Endodermal cell (in vitro differentiated cells): ENCODE results near the gene PDE4D. TPM values are rescaled to one million over a fixed set of nuclear protein-coding genes. Genes with fewer than 3 reads are reported as not detected.

Source experiments
- DNase-seq: peaks from one replicate; pipeline ENCODE4 v3.0.0-alpha.2; 2017
- H3K27ac ChIP-seq: 2 replicates; pipeline ENCODE4 v1.5.1; 2013; ENCODE audit warnings: mild to moderate bottlenecking, low read depth, low read length, moderate library complexity
- H3K27me3 ChIP-seq: 2 replicates; pipeline ENCODE4 v1.6.1; 2013; ENCODE audit warnings: mild to moderate bottlenecking, low read length, moderate library complexity; ENCODE audit not compliant: insufficient read depth, control insufficient read depth, poor library complexity, severe bottlenecking
- H3K36me3 ChIP-seq: 2 replicates; pipeline ENCODE4 v1.7.0; 2013; ENCODE audit warnings: mild to moderate bottlenecking, low read length, moderate library complexity; ENCODE audit not compliant: control insufficient read depth, insufficient read depth
- H3K4me1 ChIP-seq: one replicate; pipeline ENCODE4 v1.7.0; 2013; ENCODE audit warnings: low read length; ENCODE audit not compliant: control insufficient read depth, insufficient read depth
- H3K4me3 ChIP-seq: 2 replicates; pipeline ENCODE4 v1.5.1; 2013; ENCODE audit warnings: mild to moderate bottlenecking, low read length, moderate library complexity
- H3K9ac ChIP-seq: 2 replicates; pipeline ENCODE4 v1.6.1; 2013; ENCODE audit warnings: mild to moderate bottlenecking, low read length, moderate library complexity; ENCODE audit not compliant: poor library complexity, severe bottlenecking; ENCODE audit errors: extremely low read depth
- H3K9me3 ChIP-seq: 2 replicates; pipeline ENCODE4 v1.6.1; 2013; ENCODE audit warnings: mild to moderate bottlenecking, low read length, moderate library complexity; ENCODE audit not compliant: control insufficient read depth
- H3K27ac Mint-ChIP-seq: 2 replicates; pipeline ENCODE4 v1.8.0; 2020; ENCODE audit warnings: mixed read lengths
- H3K27me3 Mint-ChIP-seq: 2 replicates; pipeline ENCODE4 v1.8.0; 2021; ENCODE audit warnings: mild to moderate bottlenecking, mixed read lengths; ENCODE audit not compliant: insufficient read depth
- H3K36me3 Mint-ChIP-seq: 2 replicates; pipeline ENCODE4 v1.8.0; 2020; ENCODE audit warnings: low read depth, mixed read lengths
- H3K4me1 Mint-ChIP-seq: 2 replicates; pipeline ENCODE4 v1.8.0; 2020; ENCODE audit warnings: mixed read lengths
- H3K4me3 Mint-ChIP-seq: 2 replicates; pipeline ENCODE4 v1.8.0; 2020; ENCODE audit warnings: mild to moderate bottlenecking, moderate library complexity, mixed read lengths
- H3K9me3 Mint-ChIP-seq: 2 replicates; pipeline ENCODE4 v1.8.0; 2020; ENCODE audit warnings: mild to moderate bottlenecking, mixed read lengths
- CTCF ChIP-seq: fragments of 200-600 bp; sonication (generic); conservative IDR thresholded peaks from 2 replicates; pipeline ENCODE4 v1.5.0; 2021; ENCODE audit warnings: antibody characterized with exemption, mild to moderate bottlenecking
- WGBS, 2 experiments: methylation state at CpG; one replicate each; pipeline versions ENCODE4 v1.1.5 to v1.1.7; 2013; ENCODE audit warnings: missing lambda C conversion rate in 2 of 2, mixed read lengths in 1 of 2; ENCODE audit not compliant: insufficient coverage in 1 of 2, insufficient read length in 1 of 2; 5-methylcytosine and 5-hydroxymethylcytosine counted together
- total RNA-seq, 2 donors: library from RNA; stranded (reverse); fragmentation: NEBNext Ultra II Directional in 1 of 2; extraction: Animal tissue kit (Norgen Biotek cat#: 25700) in 1 of 2; gene quantifications; 2 replicates in 1 of 2; 3 replicates in 1 of 2; pipeline ENCODE4 v1.2.1, GENCODE V29; 2021

Gene PDE4D
- total RNA-seq, 2 donors from 2014 or later: 9.2 to 11.4 TPM

GRCh38 chr5:58946230-58946629, 947.3 kb downstream of the PDE4D start:
- H3K36me3 ChIP-seq: no peaks in the 10 kb centered on the region
- H3K27me3 Mint-ChIP-seq: no peaks in the 10 kb centered on the region
- peaks cover 3% of the 10 kb centered on the region for H3K4me1 Mint-ChIP-seq
- H3K4me3 Mint-ChIP-seq: no peak overlapping the region
- peaks cover 20% of the 10 kb centered on the region for H3K9me3 Mint-ChIP-seq
- no peak for DNase-seq
- H3K27me3 ChIP-seq: no peaks in the 10 kb centered on the region
- no peak overlapping the region for H3K27ac ChIP-seq
- no peak overlapping the region for H3K4me3 ChIP-seq
- H3K36me3 Mint-ChIP-seq: peaks cover 18% of the 10 kb centered on the region
- H3K9ac ChIP-seq: no peak overlapping the region
- H3K9me3 ChIP-seq: peaks cover 24% of the 10 kb centered on the region
- no peak for TF ChIP-seq CTCF
- H3K4me1 ChIP-seq: no peaks in the 10 kb centered on the region
- H3K27ac Mint-ChIP-seq: peak overlapping the region; percentile 26
- 91% methylated on average over 1 of the region's 1 CpG; no CpG with 5 or more reads in 1 of the 2 experiments for WGBS, 2 experiments

- Mint-ChIP-seq H3K36me3 (peaks cover 18% of the 10 kb centered on the region), H3K4me1 (peaks cover 3% of the 10 kb centered on the region), H3K27ac (no peak overlapping the region), H3K9me3 (peaks cover 20% of the 10 kb centered on the region), H3K27me3 (no peaks in the 10 kb centered on the region), H3K4me3 (no peak overlapping the region)
- DNase-seq: no peak
- Histone ChIP-seq H3K27me3 (no peaks in the 10 kb centered on the region), H3K36me3 (no peaks in the 10 kb centered on the region), H3K9me3 (peaks cover 24% of the 10 kb centered on the region), H3K27ac (no peak overlapping the region), H3K4me3 (no peak overlapping the region), H3K4me1 (no peaks in the 10 kb centered on the region), H3K9ac (no peak overlapping the region)
- 96 to 100% methylated on average over 1 of the region's 1 CpG for WGBS, 2 experiments
- TF ChIP-seq CTCF: no peak
Measured at GRCh38 chr5:58944221-58944620, 949.3 kb downstream of the PDE4D start.

GRCh38 chr5:58940446-58940845, 953.1 kb downstream of the PDE4D start:
- WGBS, 2 experiments: 91 to 100% methylated on average over 2 of the region's 2 CpGs
- Mint-ChIP-seq H3K4me1 (no peaks in the 10 kb centered on the region), H3K4me3 (peak overlapping the region; percentile 52), H3K36me3 (peaks cover 16% of the 10 kb centered on the region), H3K27ac (no peak overlapping the region), H3K9me3 (peaks cover 20% of the 10 kb centered on the region), H3K27me3 (no peaks in the 10 kb centered on the region)
- H3K36me3 ChIP-seq: no peaks in the 10 kb centered on the region
- H3K27me3 ChIP-seq: no peaks in the 10 kb centered on the region
- no peak for DNase-seq
- TF ChIP-seq CTCF: no peak
- H3K4me3 ChIP-seq: no peak overlapping the region
- H3K9ac ChIP-seq: no peak overlapping the region
- no peak overlapping the region for H3K27ac ChIP-seq
- H3K9me3 ChIP-seq: peaks cover 24% of the 10 kb centered on the region
- H3K4me1 ChIP-seq: no peaks in the 10 kb centered on the region
